Measurements from ENCODE around the gene NANOGP8.

GRCh38 chr15:35120173-35120572 lies 35.1 kb upstream of the NANOGP8 start:
- no peak for TF ChIP-seq REST (IDR thresholded peaks at IDR 0.05)
- TF ChIP-seq CTCF (IDR thresholded peaks at IDR 0.05; ENCODE audit: low read depth, low read length, missing input control), result no peak
- no peak for TF ChIP-seq GABPA (IDR thresholded peaks at IDR 0.05 in 1 of 2, conservative IDR thresholded peaks at IDR 0.05 in 1 of 2)
